GM12875 (cell line): ENCODE results near the gene SLC6A3.
"Not testable (repeated sequence)": the region's sequence is repeated elsewhere in the genome, so short reads cannot be mapped to it uniquely, and the experiment has no call there.

Experiments used
- H3K4me3 ChIP-seq: one replicate; pipeline ENCODE4 v1.5.1; 2011; ENCODE audit warnings: low read depth, low read length, control low read depth
- CTCF ChIP-seq: IDR thresholded peaks from 2 replicates; pipeline ENCODE4 v1.5.1; 2011; ENCODE audit warnings: low read depth, mild to moderate bottlenecking, control low read depth, inconsistent platforms, low read length, moderate library complexity, borderline replicate concordance; ENCODE audit not compliant: insufficient read depth

Gene SLC6A3

GRCh38 chr5:1423901-1424603 is 21.2 kb downstream of the SLC6A3 start:
- TF ChIP-seq CTCF: no peak
- no peak overlapping the region for H3K4me3 ChIP-seq

GRCh38 chr5:1422522-1422921 is 22.7 kb downstream of the SLC6A3 start:
- not testable (repeated sequence) for H3K4me3 ChIP-seq

DNA sequence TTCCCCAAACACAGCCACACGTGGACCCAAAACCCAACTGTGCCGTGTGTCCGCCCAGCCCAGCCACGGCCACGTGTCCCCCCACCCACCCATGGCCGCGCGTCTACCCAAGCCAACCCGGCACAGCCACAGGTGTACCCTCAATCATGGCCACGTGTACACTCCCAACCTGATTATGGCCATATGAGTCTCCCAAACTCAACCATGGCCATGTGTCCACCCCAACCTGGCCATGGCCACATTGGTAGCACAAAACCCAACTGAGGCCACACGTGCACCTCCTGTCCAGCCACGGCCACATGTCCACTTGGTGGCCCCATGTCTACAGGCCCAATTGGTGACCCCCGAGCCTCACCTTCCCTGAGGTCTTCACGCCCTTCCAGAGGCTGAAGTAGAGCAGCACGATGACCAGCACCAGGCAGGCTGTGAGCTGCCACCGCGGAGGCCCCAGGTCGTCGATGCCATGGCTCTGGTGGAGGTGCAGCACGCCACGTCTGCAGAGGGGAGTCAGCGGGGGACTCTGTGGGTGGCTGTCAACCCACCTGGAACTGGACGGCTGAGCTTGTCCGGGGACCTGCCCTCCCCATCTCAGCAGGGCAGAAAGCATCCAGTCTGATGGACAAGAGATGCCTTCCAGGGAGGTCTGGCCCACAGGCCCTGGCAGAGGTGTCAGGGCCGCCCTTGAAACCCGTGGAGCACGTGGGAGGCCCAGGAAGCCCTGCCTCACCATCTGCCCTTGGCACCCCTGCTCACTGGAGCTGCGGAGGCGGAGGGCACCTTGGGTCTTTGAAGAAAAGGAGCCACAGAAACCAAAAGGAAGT is 23.5 kb downstream of the SLC6A3 start:
- no peak overlapping the region for H3K4me3 ChIP-seq
- no peak for TF ChIP-seq CTCF

- no peak overlapping the region for H3K4me3 ChIP-seq
- TF ChIP-seq CTCF: no peak
These were observed 24.7 kb downstream of the SLC6A3 start for GRCh38 chr5:1420211-1421195.

GRCh38 chr5:1419476-1420210 is 25.6 kb downstream of the SLC6A3 start:
- no peak overlapping the region for H3K4me3 ChIP-seq
- TF ChIP-seq CTCF: no peak

- no peak for TF ChIP-seq CTCF
- no peak overlapping the region for H3K4me3 ChIP-seq
These were observed 26.3 kb downstream of the SLC6A3 start for GRCh38 chr5:1418921-1419280.
